Smooth muscle cell of the brain vasculature (primary cell): ENCODE results near the gene KIAA0930.
"Not testable (repeated sequence)": the region's sequence is repeated elsewhere in the genome, so short reads cannot be mapped to it uniquely, and the experiment has no call there.

ENCODE experiments used
- DNase-seq: peaks from one replicate; pipeline ENCODE4 v3.0.0-alpha.2; 2012; ENCODE audit warnings: low read depth, low spot score

The KIAA0930 gene

GRCh38 chr22:45200860-45201511 is 39.7 kb downstream of the KIAA0930 start:
- peak; percentile 35 for DNase-seq

- DNase-seq: no peak
Observed at GRCh38 chr22:45200230-45200629, 40.5 kb downstream of the KIAA0930 start.

- DNase-seq: no peak
Observed at GRCh38 chr22:45199723-45200122, 41.0 kb downstream of the KIAA0930 start.

GRCh38 chr22:45198463-45198795 is 42.3 kb downstream of the KIAA0930 start:
- DNase-seq: no peak

GRCh38 chr22:45197606-45198462 is 42.9 kb downstream of the KIAA0930 start:
- DNase-seq: no peak

- no peak for DNase-seq
Observed at GRCh38 chr22:45196926-45197605, 43.6 kb downstream of the KIAA0930 start.

GRCh38 chr22:45196308-45196707 is 44.4 kb downstream of the KIAA0930 start:
- no peak for DNase-seq

GRCh38 chr22:45195616-45196015 is 45.1 kb downstream of the KIAA0930 start:
- DNase-seq: no peak

GRCh38 chr22:45194686-45195085 is 46.0 kb downstream of the KIAA0930 start:
- no peak for DNase-seq

- no peak for DNase-seq
Observed at GRCh38 chr22:45192701-45193187, 48.0 kb downstream of the KIAA0930 start.

GRCh38 chr22:45191746-45192145 is 48.9 kb downstream of the KIAA0930 start:
- DNase-seq: not testable (repeated sequence)

- no peak for DNase-seq
Observed at GRCh38 chr22:45190202-45190872, 50.4 kb downstream of the KIAA0930 start.

- no peak for DNase-seq
Observed at GRCh38 chr22:45188779-45189178, 51.9 kb downstream of the KIAA0930 start.

GRCh38 chr22:45187891-45188290 is 52.8 kb downstream of the KIAA0930 start:
- DNase-seq: no peak

GRCh38 chr22:45185718-45186514 is 54.8 kb downstream of the KIAA0930 start:
- no peak for DNase-seq

GRCh38 chr22:45183974-45184373 is 56.7 kb downstream of the KIAA0930 start:
- DNase-seq: no peak

GRCh38 chr22:45181766-45182165 is 58.9 kb downstream of the KIAA0930 start:
- DNase-seq: no peak

GRCh38 chr22:45181240-45181639 is 59.5 kb downstream of the KIAA0930 start:
- DNase-seq: no peak

GRCh38 chr22:45180146-45180679 is 60.5 kb downstream of the KIAA0930 start:
- no peak for DNase-seq

GRCh38 chr22:45179276-45180049 is 61.2 kb downstream of the KIAA0930 start:
- DNase-seq: no peak
